Neural crest cell (in vitro differentiated cells): ENCODE data around the gene BCHE. TPM values are rescaled to one million over a fixed set of nuclear protein-coding genes. Genes with fewer than 3 reads are reported as not detected.
A peak's percentile ranks its signal among the peaks of the same experiment; 100 is the strongest.

Experiments used
- DNase-seq: peaks from one replicate; pipeline ENCODE4 v3.0.0; 2021; ENCODE audit warnings: low read depth, mixed read lengths, low spot score
- H3K27ac Mint-ChIP-seq: one replicate; pipeline ENCODE4 v1.8.0; 2021; ENCODE audit warnings: mild to moderate bottlenecking, mixed read lengths; ENCODE audit not compliant: unreplicated experiment
- H3K27me3 Mint-ChIP-seq: 2 replicates; pipeline ENCODE4 v1.8.0; 2021; ENCODE audit warnings: low read depth, mild to moderate bottlenecking, mixed read lengths
- H3K36me3 Mint-ChIP-seq: 2 replicates; pipeline ENCODE4 v1.8.0; 2021; ENCODE audit warnings: low read depth, mild to moderate bottlenecking, mixed read lengths
- H3K4me1 Mint-ChIP-seq: 2 replicates; pipeline ENCODE4 v1.8.0; 2021; ENCODE audit warnings: mixed read lengths
- H3K4me3 Mint-ChIP-seq: one replicate; pipeline ENCODE4 v1.8.0; 2021; ENCODE audit warnings: mild to moderate bottlenecking, mixed read lengths
- H3K9me3 Mint-ChIP-seq: 2 replicates; pipeline ENCODE4 v1.8.0; 2021; ENCODE audit warnings: mixed read lengths
- total RNA-seq: library from RNA; stranded (reverse); gene quantifications from 2 replicates; pipeline ENCODE4 v1.2.1, GENCODE V29; 2021
- TF ChIP-seq, protein P1 (sequence below): fragments of 200-600 bp; sonication (generic); conservative IDR thresholded peaks from 2 replicates; pipeline ENCODE4 v1.5.0; 2021; ENCODE audit warnings: antibody characterized with exemption, mild to moderate bottlenecking

Gene BCHE
- total RNA-seq, 1 donor from 2014 or later = 45.2 TPM

DNA sequence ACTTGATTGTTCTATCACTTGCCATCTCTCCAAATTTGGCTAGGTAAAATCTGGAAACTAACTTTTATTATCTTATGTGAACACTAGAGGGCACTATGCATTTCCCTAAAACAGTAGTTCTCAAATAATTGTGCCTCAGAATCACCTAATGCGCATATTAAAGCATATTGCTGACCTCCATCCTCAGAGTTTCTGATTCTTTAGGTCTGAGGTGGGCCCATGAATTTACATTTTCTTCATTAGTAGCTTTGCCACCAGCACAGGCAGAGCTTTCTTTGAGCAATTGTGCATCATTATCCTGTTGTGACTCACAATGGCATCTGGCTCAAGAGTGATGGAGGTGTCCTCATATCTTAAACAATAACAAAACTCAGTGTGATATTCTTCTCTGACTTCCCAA, 17.5 kb upstream of the BCHE start:
- peaks cover 9% of the 10 kb centered on the region for H3K4me1 Mint-ChIP-seq
- H3K9me3 Mint-ChIP-seq = no peaks in the 10 kb centered on the region
- TF ChIP-seq, protein P1, sequence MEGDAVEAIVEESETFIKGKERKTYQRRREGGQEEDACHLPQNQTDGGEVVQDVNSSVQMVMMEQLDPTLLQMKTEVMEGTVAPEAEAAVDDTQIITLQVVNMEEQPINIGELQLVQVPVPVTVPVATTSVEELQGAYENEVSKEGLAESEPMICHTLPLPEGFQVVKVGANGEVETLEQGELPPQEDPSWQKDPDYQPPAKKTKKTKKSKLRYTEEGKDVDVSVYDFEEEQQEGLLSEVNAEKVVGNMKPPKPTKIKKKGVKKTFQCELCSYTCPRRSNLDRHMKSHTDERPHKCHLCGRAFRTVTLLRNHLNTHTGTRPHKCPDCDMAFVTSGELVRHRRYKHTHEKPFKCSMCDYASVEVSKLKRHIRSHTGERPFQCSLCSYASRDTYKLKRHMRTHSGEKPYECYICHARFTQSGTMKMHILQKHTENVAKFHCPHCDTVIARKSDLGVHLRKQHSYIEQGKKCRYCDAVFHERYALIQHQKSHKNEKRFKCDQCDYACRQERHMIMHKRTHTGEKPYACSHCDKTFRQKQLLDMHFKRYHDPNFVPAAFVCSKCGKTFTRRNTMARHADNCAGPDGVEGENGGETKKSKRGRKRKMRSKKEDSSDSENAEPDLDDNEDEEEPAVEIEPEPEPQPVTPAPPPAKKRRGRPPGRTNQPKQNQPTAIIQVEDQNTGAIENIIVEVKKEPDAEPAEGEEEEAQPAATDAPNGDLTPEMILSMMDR = peak; percentile 78
- DNase-seq = no peak
- H3K27ac Mint-ChIP-seq = no peak overlapping the region
- no peaks in the 10 kb centered on the region for H3K27me3 Mint-ChIP-seq
- no peaks in the 10 kb centered on the region for H3K36me3 Mint-ChIP-seq
- no peak overlapping the region for H3K4me3 Mint-ChIP-seq

DNA sequence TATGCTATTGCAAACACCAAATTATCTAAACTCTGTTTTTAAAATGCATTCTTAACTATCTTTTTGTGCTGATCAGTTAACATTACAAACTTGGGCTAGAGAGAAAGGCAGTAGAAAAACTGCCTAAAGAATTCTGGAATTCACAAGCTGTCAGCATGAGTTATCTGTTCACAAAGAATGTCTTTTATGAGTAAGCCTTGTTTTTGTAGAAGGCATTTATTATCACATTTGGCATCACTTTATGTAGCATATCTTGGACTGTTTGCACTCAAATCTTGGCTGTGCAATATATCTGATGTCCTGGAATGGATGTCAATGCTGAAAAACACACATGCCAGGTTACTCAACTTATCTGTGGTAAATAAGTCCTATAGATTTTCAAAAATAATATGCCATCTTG, 15.5 kb upstream of the BCHE start:
- no peak for DNase-seq
- H3K9me3 Mint-ChIP-seq = peaks cover 4% of the 10 kb centered on the region
- H3K27me3 Mint-ChIP-seq = no peaks in the 10 kb centered on the region
- H3K4me3 Mint-ChIP-seq = no peak overlapping the region
- H3K36me3 Mint-ChIP-seq = peaks cover 3% of the 10 kb centered on the region
- peaks cover 9% of the 10 kb centered on the region for H3K4me1 Mint-ChIP-seq
- TF ChIP-seq, protein P1 = no peak
- no peak overlapping the region for H3K27ac Mint-ChIP-seq

DNA sequence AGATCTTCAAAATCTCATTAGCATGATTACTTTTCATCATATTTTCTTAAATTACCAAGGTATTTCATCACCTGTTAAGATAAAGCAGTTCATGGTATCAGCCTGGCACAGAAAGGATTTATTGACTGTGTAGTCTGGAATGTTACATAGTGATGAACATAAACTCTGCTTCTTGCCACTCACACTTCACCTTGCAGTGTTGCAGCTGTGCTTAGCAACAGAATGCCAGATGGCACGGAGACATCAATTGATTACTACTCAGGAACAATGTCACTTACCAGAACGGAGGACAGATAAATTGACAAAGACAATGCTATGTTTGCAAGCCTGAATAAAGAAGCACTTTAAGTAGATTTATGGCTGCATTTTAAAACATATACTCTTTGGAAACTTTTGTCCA, 15.0 kb upstream of the BCHE start:
- Mint-ChIP-seq H3K36me3 (peaks cover 3% of the 10 kb centered on the region), H3K4me3 (no peak overlapping the region), H3K27ac (no peak overlapping the region), H3K9me3 (peaks cover 4% of the 10 kb centered on the region), H3K27me3 (no peaks in the 10 kb centered on the region), H3K4me1 (peaks cover 9% of the 10 kb centered on the region)
- DNase-seq = no peak
- TF ChIP-seq, protein P1 = no peak

DNA sequence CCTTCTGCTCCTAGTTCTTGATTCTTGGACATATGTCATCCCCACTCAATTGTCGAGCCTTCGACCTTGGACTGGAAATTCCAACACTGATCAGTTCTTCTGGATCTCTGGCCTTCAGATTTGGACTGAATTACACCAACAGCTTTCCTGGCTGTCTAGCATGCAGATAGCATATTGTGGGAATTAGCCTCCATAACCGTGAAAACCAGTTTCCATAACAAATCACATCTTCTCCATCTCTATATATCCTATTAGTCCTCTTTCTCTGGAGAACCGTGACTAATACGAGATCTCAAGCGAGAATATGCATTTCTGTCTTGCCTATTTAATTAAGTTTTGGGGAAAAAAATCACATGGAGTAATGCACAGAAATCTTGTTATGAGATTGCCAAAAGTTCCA, 8.8 kb upstream of the BCHE start:
- Mint-ChIP-seq H3K4me3 (no peak overlapping the region), H3K27me3 (no peaks in the 10 kb centered on the region), H3K27ac (no peak overlapping the region), H3K36me3 (peaks cover 3% of the 10 kb centered on the region), H3K9me3 (peaks cover 4% of the 10 kb centered on the region), H3K4me1 (no peaks in the 10 kb centered on the region)
- TF ChIP-seq, protein P1 = no peak
- no peak for DNase-seq

DNA sequence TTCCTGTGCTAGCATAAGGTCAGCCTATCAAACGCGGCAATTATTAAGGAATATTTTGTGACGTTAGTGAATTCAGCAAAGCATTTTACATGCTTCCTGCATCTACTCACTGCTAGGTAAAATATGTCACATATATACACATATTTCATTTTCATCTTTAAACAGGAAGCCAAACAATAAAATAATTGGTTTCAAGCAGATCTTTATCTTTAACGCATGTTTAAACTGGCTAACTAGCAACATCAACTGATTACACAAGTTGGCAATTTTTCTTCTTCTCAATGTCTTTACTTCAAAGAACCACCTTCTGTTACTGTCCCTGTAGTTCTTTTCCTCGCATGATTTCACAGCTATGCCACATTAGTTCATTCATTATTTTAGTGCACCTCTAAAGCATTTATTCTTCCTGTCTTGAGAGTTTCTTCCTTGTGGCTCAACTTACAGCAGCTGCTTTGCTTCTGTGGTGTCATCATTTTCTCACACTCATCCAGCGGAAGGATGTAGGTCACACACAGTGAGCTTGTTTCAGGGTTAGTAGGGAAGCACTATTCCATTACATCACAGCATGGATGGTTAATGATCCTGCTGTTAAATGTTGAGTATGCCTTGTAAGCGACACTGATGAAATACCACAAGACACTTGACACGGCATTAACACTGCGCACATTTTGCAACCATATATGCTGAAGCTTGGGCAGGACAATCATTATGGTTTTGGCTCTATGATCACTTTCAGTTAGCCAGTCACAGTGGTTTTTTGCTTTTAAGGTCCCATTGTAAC, 2.3 kb upstream of the BCHE start:
- H3K27ac Mint-ChIP-seq = no peak overlapping the region
- H3K4me3 Mint-ChIP-seq = peak overlapping the region; percentile 58
- no peaks in the 10 kb centered on the region for H3K27me3 Mint-ChIP-seq
- H3K36me3 Mint-ChIP-seq = no peaks in the 10 kb centered on the region
- no peaks in the 10 kb centered on the region for H3K9me3 Mint-ChIP-seq
- H3K4me1 Mint-ChIP-seq = peaks cover 22% of the 10 kb centered on the region
- TF ChIP-seq, protein P1 = no peak
- no peak for DNase-seq
